ENCODE results near the gene ANKRD1.
"Not testable (repeated sequence)": the region's sequence is repeated elsewhere in the genome, so short reads cannot be mapped to it uniquely, and the experiment has no call there.

ANKRD1 gene

DNA sequence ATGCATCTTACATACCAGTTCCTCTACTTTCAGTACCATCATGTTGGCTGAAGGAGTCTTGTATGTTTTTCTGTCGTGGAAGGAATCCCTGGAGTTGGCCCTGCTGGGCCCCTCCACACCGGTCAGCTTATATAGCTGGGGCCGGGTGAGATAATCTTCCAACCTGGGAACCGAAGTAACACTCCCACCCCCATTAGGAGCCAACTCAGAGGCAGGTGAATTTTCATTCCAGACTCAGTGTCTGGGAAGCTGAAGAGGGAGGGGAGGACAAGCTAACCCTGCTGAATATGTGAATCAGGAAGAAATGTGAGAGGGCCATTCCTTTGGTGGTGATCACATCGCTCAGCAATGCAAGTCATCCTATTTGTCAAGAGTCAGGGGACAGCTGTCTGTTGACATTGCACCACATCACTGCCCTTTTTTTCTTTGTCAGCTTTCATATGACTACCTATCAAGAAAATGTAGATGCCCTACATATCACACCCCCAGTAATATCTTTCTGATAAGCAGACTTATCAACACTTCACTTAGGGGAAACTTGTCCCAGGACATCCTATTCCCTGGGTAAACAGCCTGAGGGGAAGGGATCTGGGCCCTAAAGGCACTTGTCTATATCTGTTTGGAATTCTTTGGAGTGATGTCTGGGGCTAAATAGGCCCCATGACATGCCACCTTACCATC lies at the start of gene ANKRD1:
ANKRD1 (minus strand) TSS at position 102 of the 681 bp plus-strand sequence; CDS start at position 42, 60 bp downstream.
- in situ Hi-C loops (cut with MboI; ENCODE audit: low sequenced_read_pairs), result loop anchor here (25.0 kb wide), 1 partner anchor 316 kb away; no protein-coding TSS in a partner anchor

DNA sequence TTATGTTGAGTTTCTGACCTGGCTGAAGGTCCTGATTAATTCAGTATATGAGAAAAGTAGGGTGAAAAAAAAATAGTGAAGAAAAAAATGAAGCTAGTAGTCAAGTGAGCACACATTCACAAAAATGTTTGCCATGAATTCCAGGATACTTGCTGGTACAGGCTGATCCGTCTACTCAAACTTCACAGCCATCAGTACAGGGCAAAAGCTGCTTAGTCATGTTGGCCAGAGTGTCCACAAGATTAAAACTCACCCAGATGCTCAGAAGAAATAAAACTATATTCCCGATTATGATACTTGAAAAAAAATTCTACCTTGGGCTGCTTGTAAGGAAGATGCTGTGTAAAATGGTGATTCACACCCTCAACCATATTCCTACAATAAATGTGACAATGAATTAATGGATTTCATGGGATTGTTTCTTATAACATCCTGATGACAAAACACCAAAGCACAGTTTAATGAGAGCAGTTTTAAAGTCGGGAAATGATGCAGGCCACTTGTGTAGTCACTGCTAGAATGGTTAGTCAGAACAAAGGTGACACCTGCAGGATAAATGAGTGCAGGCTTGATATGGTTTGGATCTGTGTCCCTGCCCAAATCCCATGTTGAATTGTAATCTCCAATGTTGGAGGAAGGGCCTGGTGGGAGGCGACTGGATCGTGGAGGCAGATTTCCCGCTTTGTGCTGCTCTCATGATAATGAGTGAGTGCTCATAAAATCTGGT lies 49.2 kb upstream of the ANKRD1 start:
- in situ Hi-C loops (cut with MboI; ENCODE audit: low sequenced_read_pairs), result no loop called here

DNA sequence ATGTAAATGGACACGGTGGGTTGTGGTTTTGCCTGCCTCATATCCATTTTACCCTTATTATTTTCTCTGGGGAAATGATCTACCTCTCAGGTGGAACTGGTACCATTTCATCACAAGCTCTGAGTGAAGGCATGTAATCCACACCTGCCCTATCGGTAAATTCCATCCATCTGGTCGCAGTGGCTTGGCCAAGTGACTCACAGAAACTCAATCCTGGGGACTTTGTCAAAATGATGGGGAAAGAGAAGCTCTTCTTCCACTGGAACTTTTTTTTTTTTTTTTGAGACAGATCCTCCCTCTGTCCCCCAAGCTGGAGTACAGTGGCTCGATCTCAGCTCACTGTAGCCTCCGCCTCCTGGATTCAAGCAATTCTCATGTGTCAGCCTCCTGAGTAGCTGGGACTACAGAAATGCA lies 48.2 kb upstream of the ANKRD1 start:
- in situ Hi-C loops (cut with MboI; ENCODE audit: low sequenced_read_pairs), result no loop called here

DNA sequence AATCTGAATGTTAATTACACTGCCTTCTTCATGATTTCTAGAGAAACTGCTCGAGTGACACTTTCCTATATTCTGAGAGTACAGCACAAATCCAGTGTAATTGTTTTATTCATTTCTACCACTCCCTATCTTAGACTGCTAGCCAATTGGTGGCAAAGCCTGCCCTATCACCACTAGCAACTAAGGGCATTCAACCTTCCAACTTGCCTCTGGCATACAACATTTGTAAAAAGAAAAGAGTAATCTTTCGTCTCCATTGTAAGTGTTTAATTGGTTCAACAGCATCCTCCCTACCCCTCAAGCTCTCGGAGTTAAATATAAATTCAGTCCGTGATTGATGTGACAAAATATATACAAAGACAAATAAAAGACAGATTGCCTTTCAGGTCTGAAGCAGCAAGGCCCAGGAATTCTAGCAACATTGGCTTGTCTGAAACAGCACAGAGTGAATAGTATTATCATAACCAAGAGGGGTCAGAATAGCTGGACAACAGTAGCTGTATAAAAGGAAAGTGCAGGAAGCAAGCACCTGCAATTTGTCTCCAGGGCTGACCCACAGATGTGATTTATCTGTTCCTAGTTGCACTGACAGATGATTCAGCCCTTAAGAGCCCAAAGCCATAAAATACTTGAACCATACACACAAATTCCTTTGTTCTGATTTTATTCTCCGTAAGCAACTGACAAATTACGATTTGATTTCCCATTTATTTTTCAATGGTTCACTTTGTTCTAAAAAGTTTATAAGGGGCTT lies 47.6 kb upstream of the ANKRD1 start:
- in situ Hi-C loops (cut with MboI; ENCODE audit: low sequenced_read_pairs), result no loop called here

DNA sequence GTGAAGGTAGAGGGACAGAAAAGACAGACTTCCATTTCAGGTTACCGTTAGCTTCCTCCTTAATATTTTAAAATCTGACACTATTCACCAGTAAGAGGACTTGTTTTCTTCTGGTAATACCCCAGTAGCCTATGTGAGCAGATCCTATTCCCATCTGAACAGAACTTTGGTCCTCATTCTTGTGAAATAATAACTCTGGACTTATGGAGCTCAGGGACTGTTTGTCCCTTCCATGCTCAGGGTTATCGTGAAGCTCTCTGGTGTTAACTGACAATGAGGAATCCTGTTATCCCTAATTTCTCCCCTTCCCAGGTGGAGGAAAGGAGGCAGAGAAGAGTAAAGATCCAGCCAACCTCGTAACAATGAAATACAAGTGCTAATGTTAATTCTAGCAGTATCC lies 47.0 kb upstream of the ANKRD1 start:
- in situ Hi-C loops (cut with MboI; ENCODE audit: low sequenced_read_pairs), result no loop called here

DNA sequence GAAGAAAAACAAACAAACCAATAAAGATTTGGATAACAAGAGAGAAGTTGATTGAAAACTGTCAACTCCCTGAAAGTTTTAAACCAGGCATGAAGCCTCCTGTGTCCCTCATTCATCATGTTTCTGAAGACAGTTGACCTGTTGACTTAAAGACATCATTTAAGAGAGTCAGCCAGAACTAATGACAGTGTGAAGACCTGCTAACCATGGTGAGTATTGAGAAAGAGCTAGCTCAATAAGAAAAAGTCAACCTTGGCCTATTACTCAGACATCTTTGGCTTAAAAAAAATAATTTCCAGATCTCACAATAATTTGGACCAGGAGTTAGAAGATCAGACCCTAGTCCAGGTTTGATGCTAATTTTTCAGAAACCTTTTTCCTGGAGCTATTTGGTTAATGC lies 45.3 kb upstream of the ANKRD1 start:
- in situ Hi-C loops (cut with MboI; ENCODE audit: low sequenced_read_pairs), result no loop called here

DNA sequence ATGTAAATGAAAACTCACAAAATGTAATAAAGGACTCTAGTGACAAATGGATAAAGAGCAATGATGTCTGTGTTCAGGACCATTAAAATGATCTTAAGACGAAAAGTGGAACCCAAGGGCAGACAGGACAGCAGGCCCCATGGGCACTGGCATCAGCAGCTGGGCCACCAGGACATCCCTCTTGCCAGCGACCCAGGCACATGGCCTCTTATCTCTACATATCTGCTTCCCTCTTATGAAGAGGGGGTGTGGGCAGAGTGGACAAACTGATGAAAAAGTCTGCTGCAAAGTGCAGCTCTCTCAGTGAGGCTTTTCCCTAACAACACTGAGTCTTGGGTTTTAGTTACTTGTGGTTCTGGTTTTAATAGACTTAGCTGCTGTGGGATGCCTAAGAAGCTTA lies 44.8 kb upstream of the ANKRD1 start:
- in situ Hi-C loops (cut with MboI; ENCODE audit: low sequenced_read_pairs), result no loop called here

DNA sequence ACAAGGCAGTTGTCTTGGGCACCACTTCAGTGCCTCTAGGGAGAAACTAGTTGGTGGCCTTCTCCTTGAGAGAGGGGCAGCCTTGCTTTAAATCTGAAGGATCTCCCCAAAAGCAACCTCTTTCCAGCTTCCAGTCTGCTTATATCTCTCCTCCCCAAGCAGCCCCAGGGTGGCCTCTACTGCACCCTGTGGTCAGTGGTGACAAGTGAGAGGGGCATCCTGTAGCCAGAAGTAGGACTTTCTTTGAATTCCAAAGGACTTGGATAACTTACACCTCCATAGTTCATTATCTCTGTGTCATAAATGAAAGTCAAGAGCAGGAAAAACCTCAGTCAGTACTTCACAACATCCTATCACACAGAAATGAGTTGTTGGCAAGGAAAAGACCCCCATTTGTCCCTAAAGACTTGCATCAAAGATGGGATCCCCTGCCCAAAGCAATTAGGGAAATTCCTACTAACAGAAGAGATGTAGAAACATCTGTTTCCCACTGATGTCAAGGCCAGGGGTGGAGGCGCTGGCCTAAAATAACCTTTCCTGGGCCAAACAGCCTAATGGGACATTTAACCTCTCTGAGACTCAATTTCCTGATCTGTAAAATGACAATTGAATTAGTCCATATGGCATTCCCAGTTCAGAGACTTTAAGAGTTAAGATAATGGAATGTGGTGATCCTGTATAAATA lies 44.0 kb upstream of the ANKRD1 start:
- in situ Hi-C loops (cut with MboI; ENCODE audit: low sequenced_read_pairs), result no loop called here

DNA sequence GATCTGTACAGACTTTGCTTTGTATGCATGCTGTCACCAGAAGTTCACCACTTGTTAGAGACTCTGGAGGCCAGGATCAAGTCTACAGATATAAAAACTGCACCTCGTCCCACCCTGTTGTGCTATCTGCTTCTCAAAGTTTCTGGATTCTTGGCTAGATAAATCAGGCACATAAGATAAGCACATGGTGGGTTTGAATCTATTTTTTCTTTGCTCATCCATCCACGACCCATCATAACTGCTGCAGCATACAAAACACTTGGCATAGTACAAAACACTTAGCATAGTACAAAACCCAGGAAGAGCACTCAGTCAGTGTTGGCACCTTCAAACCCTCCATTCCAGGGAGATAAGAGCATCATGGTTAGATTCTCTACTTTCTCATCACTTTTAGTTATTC lies 42.4 kb upstream of the ANKRD1 start:
- in situ Hi-C loops (cut with MboI; ENCODE audit: low sequenced_read_pairs), result no loop called here

DNA sequence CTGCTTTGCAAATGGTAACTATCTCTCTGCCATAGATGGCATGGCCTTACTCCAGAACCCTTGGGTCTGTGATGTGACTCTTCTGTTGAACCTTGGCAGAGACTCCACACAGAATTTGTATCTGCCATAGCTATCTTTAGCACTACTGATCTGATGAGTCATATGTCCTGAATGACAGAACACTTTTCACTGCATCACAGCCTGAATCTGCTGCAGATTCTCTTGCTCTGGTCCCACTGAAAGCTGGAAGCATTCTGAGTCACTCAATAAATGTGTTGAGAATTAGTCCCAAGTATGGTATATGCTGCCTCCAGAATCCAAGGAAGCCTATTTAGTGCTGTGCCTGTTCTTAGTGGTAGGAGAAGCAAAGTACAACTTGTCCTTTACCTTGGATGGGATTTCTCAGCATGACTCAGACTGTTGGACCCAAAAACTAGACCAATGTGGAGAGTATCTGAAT lies 39.5 kb upstream of the ANKRD1 start:
- in situ Hi-C loops (cut with MboI; ENCODE audit: low sequenced_read_pairs), result no loop called here

DNA sequence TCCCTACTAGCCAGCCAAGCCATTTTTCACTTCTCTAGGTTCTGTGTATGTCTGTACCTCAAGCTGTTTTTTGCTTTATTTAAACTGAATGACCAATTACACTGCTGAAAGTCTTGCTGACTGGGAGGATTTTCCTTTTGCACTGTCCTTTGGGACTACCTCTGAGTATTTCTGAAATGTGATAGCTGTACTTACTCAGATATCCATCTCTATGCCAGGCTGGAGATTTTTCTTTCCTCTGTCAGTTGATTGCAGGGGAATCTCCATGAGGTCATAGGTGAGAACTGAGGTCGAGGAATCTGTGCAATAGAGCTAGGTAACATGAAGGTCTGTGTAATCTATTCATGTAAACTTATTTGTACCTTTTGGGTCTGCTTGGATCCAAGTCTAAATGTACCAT lies 38.9 kb upstream of the ANKRD1 start:
- in situ Hi-C loops (cut with MboI; ENCODE audit: low sequenced_read_pairs), result no loop called here

DNA sequence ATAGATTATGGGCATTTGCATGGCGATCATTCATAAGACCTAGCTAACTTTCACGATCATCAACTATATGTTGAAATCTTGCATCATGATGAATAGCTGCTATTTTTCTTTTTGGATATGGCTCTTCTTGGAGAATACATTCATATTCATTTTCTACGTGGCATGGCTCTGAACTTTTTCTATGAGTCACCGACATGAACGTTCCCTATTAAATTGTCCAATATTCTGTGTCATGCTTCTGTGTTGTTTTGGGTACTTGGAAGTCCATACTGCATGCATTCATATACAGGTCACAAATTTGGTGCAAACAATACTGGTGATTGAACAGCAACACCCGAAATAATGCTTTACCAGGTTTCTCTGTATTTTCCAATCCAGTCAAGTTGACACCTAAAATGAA lies 37.9 kb upstream of the ANKRD1 start:
- in situ Hi-C loops (cut with MboI; ENCODE audit: low sequenced_read_pairs), result no loop called here

DNA sequence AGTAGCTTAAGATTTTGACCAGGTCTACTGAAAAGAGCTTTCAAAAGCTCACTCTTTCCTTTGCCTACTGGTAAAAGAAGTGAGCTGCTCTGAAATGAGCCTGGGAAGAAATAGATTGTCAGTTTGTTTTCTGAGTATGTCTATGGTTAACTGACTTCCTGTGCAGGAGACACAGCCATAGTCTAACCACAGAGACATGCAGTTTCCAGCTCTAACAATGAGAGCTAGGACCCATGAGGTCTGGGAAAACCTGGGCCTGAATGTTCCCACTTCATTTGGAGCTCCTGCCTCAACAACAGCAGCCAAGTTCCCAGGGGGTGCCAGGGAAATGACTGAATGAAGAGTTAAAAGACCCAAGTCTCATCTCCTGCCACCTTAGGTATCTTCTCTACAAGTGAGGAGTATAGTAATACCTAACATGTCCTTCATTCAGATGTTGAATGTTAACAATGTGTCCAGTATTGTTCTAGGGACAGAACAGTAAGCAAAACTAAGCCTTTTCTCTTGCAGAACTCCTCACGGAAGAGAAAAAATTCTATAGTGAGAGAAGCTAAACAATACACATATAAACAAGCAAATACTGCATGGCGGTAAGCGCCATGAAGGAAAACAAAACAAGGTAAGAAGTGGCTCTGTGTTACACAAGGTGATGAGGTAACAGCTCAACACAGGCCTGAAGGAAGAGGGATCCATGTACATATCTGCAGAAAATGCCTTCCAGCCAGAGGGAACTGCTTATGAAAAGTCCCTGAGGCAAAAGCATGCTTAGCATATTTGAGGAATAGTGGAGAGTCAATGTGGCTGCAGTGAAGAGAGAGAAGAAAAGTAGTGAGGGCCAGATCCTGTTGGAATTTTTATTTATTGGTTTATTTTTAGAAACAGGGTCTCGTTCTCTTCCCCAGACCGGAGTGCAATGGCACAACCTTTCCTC lies 26.4 kb upstream of the ANKRD1 start:
- in situ Hi-C loops (cut with MboI; ENCODE audit: low sequenced_read_pairs), result no loop called here

DNA sequence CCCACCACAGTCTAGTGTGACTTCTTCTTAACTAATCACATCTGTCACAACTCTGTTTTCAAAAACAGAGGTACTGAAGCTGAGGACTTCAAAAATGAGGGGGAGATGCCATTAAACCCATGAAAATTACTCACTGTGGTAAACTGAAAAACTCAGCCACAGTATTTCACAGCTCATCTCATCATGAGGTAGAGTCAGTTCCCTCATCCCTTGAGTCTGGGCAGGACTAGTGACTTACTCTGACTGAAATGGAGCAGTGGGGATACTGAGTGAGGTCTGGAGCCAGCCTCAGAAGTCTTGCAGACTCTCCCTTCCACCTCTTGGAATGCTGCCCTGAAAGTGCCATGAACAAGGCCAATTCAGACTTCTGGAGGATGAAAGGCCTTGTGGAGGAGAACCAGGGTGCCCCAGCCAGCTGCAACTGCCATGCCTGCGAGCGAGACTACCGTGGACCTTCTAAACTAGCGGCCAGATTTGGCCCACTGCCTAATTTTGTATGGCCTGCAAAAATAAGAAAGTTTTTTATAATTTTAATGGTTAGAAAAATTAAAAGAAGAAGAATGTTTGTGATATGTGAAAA lies 24.7 kb upstream of the ANKRD1 start:
- in situ Hi-C loops (cut with MboI; ENCODE audit: low sequenced_read_pairs), result no loop called here

DNA sequence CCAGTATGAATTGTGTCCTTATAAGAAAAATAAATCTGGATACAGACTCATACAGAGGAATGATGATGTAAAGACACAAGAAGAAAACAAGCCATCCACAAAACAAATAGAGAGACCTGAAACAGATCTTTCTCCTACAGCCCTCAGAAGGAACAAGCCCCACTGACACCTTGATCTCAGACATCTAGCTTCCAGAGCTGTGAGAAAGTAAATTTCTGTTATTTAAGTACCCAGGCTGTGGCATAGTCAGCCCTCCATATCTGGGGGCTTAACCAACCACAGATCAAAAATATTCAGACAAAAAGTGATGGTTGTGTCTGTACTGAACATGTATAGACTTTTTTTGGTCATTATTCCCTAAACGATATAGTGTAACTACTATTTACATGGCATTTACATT lies 23.9 kb upstream of the ANKRD1 start:
- in situ Hi-C loops (cut with MboI; ENCODE audit: low sequenced_read_pairs), result no loop called here

DNA sequence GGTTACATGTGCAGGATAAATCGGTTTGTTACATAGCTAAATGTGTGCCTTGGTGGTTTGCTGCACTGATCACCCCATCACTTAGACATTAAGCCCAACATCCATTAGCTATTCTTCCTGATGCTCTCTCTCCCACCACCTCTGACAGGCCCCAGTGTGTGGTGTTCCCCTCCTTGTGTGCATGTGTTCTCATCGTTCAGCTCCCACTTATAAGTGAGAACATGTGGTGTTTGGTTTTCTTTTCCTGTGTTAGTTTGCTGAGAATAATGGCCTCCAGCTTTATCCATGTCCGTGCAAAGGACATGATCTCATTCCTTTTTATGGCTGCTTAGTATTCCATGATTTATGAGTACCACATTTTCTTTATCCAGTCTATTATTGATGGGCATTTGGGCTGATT lies 22.1 kb upstream of the ANKRD1 start:
- in situ Hi-C loops (cut with MboI; ENCODE audit: low sequenced_read_pairs), result not testable (repeated sequence)

DNA sequence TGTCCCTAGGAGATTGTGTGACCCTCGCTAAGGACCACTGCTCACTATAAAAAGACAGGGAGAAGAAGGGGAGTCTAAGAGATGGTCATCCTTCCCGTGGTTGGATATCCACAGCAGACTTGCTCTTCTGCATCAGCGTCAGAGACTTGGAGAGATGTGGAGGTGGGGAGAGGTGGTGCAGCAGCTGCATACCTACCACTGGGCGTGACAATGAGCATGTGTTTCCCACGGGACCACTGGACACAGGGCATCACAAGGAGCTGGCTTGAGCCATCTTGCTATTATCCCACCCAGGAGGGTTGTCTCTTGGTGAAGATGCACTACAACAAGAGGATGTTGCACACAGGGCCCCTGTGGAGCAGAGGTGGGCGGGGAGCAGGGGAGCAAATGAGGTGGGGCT lies 18.8 kb upstream of the ANKRD1 start:
- in situ Hi-C loops (cut with MboI; ENCODE audit: low sequenced_read_pairs), result no loop called here

DNA sequence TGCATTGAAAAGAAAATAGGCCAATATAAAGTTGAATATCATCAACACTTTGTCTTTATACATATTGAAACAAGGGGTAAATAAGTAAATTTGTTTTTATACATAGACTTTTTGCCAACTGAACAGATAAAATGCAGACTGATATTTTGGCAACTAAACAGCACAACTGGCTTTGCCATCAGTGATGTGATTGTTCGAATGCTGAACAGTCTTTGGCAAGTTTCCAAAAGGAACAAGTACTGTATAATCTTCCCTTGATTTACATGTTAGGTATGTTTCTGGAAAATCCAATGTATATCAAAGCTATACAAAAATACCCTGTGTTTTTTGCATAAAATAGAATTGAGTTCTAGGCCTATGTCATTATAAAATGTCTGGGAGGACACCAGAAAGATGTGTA lies 18.2 kb upstream of the ANKRD1 start:
- in situ Hi-C loops (cut with MboI; ENCODE audit: low sequenced_read_pairs), result no loop called here

DNA sequence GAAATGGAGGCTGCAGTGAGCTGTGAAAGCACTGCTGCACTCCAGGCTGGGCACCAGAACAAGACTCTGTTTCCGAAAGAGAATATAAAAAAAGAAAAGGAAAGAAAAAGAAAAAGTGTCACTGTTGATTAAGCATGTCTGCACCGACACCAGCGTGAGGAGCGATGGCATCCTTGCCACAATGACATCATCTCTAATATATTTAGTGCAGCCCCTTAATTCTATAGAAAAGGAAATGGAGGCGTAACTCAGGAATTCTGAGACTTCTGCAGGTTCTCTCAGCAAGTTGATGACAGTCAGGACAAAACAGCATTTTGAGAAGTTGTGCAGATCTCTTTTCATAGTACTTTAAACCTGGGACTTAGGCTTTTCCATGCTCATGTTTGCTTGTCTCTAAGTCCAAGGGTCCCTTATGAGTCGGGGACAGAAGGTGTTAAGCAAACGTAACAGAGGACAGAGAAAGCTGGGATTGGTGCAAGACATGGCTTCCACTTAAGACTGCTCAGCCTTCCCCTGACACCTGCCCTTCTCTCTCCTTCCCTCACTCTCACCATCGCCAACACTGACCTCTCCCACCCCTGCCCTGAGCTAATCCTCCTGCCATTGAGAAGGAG lies 16.9 kb upstream of the ANKRD1 start:
- in situ Hi-C loops (cut with MboI; ENCODE audit: low sequenced_read_pairs), result no loop called here

Measured in HL-60/S4 (cell line).